HG02981 (cell line): ENCODE data around the gene TBC1D1.

Source experiments
- ATAC-seq: cut with Tn5 transposase; IDR thresholded peaks from one replicate; pipeline ENCODE4 v1.9.1; 2021; ENCODE audit warnings: mild to moderate bottlenecking, moderate library complexity; ENCODE audit not compliant: unreplicated experiment

Gene TBC1D1

DNA sequence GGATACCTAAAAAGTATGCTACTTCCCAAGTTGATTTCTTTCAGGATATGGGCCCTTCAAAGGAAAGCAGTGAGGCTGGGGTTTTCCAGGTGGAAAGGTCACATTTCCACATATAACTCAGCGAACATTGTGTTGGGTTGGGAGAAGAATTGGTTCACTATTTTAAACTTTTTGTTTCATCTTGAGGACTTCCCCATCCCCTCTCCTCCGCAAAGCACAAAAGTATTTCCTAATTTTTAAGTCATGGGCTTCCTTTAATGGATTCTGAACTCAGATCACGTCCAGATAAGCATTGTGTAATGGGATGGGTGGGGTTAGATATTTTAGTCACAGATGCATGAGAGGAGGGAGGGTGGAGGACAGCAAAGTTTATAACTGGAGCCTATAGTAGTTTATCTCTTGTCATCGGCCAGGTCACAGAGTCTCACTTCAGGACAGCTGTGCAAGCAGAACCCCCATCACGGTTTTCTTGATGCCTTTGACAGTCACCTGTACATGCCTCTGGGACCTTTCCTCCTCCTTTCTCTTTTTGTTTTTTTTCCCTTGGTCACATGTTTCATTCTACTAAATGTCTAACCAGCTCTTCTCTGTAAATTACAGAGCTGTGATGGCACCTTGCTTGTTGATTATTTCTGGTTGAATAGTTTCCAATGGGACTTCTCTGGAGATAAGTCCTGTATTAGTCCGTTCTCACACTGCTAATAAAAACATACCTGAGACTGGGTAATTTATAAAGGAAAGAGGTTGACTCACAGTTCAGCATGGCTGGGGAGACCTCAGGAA lies 184.7 kb downstream of the TBC1D1 start:
- ATAC-seq = no peak

DNA sequence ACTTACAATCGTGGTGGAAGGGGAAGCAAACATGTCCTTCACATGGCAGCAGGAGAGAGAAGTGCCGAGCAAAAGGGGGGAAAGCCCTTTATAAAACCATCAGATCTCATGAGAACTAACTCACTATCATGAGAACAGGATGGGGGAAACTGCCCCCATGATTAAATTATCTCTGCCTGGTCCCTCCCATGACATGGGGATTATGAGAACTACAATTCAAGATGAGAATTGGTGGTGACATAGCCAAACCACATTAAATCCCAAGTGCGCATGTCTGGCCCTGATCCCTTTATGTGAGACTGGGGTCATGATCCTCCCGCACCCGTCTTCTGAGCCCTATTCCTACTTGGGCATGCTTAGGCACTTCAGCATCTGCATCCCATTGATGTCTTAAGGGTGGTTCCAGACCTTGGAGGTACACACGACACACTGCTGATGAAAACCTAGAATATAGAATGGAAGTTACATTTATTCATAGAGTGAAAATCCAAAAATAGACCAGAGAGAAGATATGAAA lies 185.3 kb downstream of the TBC1D1 start:
- ATAC-seq = no peak

DNA sequence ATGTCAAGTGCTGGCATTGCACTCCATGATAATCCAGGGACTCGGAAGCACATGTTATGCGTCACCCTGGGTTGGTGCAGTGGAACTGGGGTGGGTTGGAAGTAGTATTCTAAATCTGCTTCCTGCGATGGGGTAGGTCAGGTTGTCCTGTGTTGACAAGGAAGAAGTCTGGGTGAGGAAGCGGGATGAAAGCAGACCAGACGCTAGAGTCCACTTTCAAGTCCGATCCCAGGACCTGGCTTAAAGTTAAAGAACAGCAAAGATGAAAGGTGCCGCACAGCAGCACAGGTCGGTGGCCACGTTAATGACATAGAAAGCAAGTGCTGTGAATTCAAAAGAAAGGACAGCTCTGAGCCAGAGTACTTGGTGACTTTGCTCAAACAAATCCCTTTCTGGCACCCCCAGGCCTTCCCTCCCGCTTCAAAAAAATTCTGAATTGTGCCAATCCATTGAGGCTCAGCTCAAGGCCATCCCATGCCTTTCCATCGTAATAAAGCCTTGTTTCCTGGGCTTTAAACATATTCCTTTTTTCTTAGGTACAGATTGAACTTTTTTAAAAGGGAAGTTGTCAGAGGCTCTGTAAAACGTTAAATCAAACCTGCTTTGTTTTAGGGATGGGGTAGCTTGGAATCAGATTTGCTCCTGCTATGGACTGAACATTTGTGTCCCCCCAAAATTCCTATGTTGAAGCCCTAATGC lies 187.1 kb downstream of the TBC1D1 start:
- ATAC-seq = no peak

DNA sequence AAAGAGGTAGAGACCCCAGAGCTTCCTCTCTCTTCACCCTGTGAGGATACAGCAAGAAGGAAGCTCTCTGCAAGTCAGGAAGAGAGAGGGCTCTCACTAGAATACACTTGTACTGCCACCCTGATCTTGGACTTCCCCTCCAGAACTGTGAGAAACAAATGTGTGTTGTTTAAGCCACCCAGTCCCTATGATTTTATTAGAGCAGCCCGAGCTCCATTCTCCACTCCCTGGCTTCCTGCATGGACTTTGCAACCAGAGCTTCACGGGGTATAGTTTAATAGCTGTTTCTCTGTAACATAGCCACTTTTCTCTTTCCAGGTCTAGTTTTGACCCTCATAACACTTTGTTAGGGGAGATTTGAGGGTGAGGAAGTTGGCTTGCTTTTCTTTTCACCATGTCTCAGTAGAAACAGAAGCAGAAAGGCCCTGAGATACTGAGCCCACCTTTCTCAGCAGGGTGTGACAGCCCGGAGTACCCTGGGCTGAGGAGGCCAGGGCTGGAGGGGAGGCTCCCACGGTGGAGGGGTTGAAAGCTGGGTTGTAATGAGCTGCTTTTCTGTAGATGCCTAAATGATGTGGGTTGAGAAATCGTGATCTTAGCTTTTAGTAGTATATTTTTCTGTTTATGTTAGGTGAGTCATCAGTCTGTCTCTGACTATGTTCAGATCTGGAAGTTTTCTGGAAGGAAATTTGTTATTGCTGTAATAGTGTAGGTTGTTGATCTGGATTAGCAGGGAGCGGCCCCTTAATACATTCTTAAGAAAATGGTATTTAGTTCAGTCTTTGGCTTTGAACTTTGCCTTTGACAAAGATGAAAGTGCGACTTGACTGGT lies 187.9 kb downstream of the TBC1D1 start:
- no peak for ATAC-seq

DNA sequence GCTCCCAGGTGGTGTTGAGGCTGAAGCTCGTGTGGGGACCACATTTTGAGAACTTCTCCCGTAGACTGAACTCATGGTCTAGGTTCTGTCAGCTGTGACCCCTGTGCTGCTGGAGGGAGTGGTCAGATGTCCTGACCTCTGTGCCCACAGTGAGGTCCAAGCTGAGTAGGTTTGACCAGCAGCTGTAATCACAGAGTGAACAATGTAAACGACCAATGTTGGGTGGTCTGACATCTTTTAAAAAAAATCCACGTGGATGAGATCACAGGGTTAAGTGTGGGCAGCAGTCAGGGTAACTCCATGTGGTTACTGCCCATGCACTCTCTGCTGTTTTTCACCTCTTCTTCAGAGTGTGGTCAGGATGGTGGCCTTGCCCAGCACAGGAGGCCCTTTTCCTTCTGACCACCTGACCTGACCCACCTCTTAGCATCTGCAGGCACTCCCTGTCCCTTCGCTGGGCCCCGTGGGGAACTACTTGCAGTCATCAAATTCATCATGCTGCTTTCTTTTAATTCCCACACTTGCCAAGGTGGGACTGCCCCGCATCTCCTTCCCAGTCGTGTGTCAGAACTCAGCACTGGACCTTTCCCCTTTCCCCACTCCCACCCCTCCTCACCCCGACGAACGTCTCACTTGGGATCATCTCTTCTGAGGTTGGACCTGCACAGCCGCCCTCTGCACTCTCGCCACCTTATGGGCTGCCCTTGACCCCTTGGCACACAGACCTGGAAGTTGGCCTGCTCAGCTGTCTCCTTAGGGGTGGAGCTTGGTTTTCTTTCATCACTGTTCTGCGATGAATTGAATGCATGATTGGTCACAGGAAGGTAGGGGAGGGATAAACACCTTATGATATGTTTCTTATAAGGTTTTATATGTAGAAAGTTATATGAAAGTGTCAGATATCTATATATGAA lies 189.4 kb downstream of the TBC1D1 start:
- ATAC-seq = no peak

DNA sequence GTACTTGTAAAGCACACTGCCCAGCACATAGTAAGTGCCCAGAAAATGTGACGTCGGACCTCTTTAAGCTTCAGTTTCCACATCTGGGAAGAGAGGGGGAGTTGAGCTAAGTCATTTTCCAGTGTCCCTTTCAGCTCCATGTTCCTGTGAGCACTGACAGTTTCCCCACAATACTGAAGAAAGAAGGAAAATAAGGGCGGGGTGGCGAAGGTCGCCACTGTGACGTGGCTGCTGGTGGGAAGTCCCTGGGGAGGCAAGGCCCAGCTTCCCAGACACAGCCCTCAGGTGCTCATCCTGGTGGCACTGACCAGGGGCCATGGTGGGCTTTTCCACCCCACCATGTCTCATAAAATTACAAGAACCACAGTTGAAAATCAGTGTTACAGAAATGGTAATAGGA lies 191.1 kb downstream of the TBC1D1 start:
- no peak for ATAC-seq

DNA sequence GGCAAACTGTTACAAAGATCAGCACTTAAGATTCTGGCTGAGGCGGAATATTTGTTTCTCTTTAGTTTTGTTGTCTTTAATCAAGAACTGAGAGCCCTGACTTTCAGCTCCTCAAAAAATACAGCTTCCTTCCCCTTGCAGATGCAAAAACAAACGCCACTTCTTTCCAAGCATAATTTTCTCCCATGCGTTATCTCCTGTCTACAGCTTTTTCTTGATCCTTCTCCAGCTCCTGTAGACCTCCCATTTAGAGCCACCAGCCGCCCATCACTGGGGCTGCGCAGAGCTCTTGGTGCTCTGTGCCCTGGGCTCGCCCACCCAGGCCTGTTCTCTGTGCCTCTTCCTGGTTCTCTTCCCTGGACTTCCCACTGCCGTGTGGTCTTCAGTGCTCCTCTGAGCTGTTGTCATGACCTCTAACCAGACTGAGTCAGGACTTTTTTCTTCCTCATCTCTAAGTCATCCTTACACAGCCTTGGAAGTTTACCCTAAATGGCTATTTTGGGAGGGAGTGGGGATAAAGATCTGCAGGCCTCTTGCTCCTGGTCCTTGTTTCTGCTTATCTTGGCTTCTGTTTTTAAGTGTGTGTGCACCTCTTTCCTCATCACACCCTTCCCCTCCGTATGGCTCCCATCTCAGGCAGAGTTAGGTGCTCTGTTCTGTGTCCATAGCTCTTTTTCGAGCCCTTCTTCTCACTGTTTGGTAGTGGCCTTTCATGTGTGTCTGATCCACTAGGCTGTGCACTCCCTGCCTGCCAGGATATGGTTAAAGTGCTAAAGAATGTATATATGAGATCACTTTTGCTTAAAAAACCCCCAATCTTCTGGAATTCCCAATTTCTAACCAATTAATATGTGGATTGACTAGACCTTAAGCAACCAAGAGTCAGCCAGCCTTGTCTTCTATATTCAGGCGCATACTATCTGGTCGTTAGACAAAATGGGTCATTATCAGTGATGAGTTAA lies 191.8 kb downstream of the TBC1D1 start:
- no peak for ATAC-seq

DNA sequence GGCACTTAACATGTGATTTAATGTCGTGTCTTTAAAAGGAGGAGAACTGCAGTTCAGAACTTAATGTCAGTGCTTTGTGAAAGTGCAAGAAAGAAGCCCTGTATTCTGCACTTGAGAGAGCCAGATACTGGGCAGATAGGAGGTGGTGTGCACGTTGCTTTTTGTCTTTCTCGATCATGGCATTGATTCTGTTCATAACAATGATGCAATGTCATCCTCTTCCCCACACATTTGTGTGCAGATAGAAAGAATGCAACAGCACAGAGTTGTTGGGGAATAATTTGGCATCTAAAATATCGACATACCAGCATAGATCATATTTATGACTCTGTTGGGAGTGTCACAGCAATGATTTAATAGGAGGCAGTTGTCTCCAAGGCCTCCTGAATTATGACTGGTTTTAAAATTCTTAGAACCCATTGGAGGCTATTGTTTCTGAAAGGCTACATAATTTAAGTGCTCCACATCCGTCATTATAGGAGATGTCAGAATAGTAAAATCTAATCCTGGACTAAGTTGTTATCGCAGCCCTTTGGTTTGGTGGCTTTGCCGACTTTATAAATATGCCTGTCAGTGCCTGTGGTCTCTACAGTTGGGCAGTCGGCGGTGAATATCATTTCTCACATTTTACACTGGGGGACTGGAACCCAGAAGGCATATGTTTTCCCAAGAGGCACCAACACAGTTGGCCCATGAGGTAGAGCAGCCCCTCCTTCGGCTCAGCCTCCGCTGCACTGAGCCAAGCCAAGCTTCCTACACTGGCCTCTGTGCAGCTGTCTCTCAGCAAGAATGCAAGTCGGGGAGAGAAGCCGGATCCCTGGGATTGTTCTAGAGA lies 194.2 kb downstream of the TBC1D1 start:
- ATAC-seq = no peak

DNA sequence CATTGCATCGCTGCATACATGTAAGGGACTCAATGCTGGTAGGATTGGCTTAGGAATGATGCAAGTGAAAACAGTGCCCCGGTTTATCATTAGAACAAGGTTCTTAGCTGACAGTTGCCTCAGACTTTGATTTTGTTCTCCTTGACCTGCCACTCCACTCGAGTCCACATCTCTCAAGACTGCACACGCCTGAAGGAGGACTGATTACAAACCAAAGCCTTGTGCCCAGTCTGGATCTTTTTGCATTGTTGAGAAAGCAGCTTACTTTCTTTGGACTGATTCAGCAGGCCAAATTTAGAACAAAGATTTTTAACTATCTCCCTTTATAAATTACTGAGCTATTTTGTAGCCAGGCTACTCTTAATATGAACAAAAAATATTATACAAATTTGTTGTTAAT lies 194.9 kb downstream of the TBC1D1 start:
- no peak for ATAC-seq

DNA sequence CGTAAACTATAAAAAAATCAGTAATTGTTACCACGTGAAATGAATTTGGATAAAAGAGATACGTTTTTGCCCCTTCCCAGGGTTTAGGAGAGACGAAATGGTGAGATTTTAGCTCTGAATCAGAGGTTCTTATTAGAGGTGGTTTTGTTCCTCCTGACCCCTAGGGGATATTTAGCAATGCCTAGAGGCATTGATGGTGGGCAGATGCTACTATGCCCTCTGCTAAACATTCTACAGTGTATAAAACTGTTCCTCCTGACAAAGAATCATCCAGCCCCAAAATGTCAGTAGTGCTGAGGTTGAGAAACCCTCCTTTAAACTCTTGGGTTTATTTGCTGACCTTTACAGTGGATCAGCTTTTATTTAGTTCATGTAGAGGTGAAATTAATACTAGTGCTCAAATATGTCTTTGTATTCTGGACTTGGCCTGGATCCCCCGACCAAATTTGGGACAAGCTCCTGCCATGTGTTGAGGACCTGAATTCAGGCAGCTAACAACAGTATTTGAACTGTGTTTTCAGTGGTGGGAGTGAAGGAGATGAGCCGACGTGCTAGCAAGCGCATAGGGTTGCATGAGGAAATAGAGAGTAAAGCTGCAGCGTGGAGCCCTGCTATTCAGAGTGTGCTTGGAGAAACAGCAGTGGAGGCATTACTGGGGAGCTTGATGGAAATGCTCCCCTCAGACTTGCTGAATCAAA lies 195.4 kb downstream of the TBC1D1 start:
- ATAC-seq = no peak

DNA sequence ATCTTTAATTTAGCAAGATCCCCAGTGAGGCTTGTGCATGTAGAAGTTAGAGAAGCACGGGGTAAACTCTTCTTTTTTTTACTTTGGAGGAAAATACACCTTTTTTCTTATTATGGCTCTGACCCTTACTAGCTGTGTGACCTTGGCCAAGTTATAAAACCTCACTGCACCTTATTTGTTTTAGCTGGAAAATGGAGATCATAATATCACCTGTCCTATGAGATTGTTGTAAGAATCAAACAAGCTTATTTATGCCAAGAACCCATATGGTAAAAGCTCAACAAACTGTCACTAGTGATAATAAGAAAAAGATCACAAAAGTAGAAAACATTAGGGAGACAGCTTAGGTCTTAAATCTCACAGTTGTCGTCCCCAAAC lies 196.0 kb downstream of the TBC1D1 start:
- no peak for ATAC-seq

DNA sequence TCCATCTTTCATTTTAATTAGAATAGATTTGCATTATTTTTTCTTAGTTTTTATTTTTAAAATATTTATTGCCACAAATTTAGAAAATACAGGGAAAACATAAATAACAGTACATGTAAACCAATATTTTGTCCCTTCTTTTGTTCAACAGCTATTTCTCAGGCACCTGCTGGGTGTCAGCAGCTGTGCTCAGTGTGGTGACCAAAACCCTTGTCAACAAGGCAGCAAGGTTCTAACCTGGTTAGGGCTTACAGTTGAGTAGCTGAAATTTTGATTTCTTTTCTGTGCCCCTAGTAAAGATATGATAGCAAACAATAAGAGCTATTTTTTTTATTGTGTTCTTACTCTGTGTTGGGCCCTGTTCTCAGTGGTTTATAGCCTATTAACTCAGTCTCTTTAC lies 197.4 kb downstream of the TBC1D1 start:
- ATAC-seq = no peak

DNA sequence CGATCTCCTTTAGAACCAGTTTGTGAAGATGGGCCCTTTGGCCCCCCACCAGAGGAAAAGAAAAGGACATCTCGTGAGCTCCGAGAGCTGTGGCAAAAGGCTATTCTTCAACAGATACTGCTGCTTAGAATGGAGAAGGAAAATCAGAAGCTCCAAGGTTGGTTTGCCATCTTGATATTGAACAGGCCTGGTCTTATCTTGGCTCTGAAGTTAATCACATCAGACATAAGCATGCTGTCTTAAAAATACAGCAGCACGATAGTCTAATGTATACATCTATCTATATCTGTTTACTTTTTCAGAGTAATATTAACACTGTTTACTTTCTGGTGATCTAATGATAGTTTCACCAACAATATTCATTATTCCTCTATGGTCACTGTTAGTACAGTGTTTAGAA lies 199.1 kb downstream of the TBC1D1 start:
- ATAC-seq = no peak

DNA sequence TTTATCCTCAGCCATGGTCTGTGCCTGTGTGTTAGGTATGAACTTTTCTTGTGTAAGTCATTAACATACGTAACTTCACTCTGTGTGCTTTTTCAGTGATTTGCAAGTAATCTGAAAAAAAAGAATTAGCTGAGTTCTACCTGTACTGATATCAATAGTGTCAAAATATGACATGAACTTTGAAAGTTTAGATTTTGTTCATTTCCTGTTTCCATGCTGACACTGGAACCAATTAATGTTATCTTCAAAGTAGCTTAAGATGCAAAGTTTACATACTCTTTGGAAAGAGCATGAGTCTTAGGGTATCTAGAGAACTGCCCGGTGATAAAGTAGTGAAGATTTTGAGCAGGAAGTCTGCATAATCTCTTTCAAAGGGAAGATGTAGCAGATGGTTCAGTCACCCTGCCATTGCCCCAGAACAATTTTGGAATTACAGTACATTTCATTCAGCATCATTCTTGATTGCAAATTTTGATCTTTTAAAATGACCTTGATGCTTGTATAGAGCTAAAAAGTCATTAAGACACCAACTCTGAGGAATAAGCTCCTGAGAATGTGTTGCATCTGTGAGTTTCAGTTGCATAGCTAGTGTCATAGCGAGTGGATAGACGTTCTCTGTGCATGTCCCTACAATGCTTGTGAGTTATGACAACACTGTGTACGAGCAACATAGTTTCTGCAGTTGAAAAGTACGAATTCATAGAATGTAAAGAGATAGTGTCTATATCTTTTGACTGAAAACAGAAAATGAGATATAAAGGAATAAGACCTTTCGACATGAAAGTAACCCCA lies 199.8 kb downstream of the TBC1D1 start:
- no peak for ATAC-seq

DNA sequence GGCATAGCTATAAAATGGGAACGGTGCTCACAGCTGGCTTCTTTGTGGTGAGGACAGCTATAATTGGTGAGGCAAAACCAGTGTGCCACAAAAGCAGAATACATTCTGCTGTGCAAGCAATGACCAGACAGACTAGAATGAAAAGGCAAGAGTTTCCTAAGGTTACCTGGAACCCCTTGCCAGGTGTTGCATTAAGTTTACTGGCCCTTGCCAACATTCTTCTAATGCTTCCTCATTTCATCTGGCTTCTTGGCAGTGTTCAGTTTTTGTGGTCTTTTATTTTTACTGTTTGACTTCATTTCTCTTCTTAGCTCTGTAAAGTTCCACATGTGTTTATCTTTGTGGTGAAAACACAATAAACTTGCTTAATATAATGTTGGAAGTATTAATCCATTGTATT lies 200.8 kb downstream of the TBC1D1 start:
- ATAC-seq = no peak

DNA sequence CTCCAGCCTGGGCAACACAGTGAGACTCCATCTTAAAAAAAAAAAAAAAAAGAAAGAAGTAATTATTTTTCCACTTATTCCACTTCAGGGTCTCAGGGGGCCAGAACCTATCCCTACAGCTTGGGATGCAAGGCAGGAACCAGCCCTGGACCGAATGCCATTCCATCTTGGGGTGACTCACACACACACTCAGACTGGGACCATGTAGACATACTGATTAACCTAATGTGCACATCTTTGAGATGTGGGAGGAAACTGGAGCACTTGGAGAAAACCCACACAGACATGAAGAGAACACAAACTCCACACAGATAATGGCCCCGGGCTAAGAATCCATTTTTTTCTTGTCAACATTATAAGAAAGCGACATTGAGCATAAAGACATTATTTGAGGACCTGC lies 201.8 kb downstream of the TBC1D1 start:
- ATAC-seq = no peak

DNA sequence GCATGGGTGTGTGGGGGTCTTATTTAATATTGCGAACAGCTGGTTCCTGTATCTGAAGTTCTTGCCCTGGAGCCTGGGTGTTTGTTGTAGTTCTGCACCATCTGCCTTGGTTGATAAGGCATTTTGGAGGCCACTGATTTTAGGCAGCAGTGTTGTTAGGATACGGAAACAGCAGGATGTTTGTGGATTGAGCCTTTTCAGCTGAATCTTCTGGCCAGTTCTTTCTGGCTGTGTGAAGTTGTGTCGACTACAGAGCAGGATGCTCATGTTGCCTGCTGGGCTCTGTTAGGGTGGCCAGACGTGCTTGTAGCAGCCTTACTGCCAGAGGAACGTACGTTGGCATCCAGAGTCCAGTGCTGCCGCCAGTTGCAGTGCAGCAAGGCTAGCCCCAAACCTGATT lies 203.5 kb downstream of the TBC1D1 start:
- ATAC-seq = no peak
